TTC549 (cell line): ENCODE measurements around the gene TMPRSS3.

ENCODE experiments used
- FAIRE-seq: peaks from 2 replicates; lab custom pipeline; 2012; peaks lifted over from hg19 to GRCh38; lab: Jason Lieb, UNC

Gene TMPRSS3

GRCh38 chr21:42350318-42350910 is 45.4 kb downstream of the TMPRSS3 start:
- no peak for FAIRE-seq

DNA sequence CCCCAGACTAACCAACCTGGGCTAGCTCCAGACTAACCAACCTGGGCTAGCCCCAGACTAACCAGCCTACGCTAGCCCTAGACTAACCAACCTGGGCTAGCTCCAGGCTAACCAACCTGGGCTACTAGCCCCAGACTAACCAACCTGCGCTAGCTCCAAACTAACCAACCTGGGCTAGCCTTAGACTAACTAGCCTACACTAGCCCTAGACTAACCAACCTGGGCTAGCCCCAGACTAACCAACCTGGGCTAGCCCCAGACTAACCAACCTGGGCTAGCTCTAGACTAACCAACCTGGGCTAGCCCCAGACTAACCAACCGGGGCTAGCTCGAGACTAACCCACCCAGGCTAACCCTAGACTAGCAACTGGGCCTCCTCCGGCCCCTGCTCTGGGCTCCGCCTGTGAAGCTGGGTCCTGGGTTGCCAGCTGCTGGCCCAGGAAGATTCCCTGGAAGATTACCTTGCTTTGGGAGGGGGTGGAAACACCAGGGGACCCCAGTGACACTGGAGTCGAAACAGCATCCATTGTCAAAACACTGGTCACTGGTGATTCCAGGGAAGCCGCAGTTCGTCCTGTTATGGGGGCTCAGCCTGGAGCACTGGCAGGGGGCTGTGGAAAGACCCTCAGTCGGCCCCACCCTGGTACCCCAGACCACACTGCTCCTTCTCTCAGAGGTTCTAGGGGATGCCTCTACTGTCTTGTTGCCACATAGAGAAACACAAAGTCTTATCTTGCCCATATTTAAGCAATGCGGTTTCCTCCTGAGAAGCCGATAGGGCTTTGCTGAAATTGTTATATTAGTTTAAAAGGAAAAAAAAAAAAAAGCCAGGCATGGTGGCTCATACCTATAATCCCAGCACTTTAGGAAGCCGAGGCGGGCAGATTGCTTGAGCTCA is 46.2 kb downstream of the TMPRSS3 start:
- no peak for FAIRE-seq

- no peak for FAIRE-seq
These were observed 47.1 kb downstream of the TMPRSS3 start for GRCh38 chr21:42348762-42349161.

DNA sequence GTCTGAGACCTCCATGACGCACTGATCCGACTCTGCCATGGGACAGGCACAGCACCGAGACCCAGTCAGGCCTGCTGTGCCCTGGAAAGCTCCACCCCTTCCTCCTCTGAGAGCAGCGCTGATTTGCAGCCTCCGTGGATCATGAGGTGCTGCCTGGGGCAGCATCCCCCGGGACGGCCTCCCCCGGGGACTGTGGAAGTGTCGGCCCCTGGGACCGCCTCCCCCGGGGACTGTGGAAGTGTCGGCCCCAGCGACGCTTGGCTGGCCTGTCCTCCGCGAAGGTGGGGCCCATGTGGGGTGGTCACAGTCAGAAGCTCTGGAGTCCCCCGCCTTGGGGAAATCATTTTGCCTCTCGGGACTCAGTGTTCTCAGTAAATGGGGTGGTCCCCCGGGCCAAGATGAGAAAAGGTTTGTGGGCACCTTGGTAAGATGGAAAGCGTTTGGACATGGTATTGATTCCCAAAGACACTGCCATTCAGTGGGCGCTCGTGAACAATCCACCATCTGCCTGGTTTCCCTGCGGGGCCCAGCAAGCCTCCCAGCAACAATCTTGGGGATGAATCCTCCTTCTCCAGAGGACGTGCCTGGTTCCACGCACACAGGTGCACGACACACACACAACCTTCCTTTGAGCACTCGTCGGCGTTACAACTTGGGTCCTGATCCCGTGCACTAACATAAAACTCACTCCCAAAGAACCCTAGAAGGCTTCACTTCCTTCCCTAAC is 48.1 kb downstream of the TMPRSS3 start:
- no peak for FAIRE-seq

GRCh38 chr21:42346866-42347600 is 48.8 kb downstream of the TMPRSS3 start:
- no peak for FAIRE-seq

DNA sequence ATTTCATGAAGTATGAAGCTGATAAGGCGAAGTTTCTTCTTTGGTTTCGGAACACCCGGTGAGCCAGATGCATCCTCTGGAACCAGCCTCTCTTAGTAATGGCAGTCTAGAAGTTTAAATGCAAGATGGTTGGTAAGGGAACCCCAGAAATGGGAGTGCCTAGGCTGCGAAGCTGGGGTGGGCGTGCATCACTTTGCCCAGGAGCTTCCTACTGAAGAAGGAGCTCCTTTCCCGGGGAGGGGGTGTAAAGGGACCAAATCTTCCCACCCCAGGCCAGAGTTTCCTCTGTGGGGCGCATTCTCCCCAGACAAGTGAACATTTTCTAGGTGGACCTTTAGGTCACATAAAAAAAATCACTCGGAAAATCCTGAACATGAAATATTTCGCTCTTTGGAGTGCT is 49.4 kb downstream of the TMPRSS3 start:
- FAIRE-seq, result no peak

- no peak for FAIRE-seq
These were observed 51.2 kb downstream of the TMPRSS3 start for GRCh38 chr21:42344631-42345030.

DNA sequence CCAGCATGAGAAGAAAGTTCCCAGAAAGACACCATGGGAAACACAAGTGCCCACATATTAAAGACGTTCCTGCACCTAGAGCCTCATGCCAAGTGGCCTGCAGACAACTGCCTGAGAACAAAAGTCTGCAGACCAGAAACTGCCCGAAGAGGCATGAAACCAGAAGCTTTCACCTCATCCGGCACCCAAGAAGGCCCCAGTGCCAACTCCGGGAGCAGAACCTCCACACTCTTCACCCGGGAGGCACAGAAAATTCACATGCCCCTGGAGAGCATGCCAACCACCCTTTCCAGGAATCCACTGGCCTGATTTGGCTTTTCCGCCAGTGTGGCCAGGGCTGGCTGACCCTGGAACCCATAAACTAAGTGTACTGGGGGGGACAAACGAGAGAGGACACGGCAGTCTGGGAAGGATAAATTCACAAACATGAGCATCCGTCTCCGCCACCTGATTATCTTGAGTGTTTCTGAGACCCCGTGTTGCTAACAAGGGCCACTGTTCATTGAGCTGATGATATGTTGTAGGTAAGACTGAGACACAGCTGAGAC is 51.8 kb downstream of the TMPRSS3 start:
- FAIRE-seq, result no peak

- no peak for FAIRE-seq
These were observed 52.3 kb downstream of the TMPRSS3 start for GRCh38 chr21:42343556-42343955.

GRCh38 chr21:42343101-42343500 is 52.8 kb downstream of the TMPRSS3 start:
- no peak for FAIRE-seq

GRCh38 chr21:42341776-42342542 is 53.9 kb downstream of the TMPRSS3 start:
- no peak for FAIRE-seq

DNA sequence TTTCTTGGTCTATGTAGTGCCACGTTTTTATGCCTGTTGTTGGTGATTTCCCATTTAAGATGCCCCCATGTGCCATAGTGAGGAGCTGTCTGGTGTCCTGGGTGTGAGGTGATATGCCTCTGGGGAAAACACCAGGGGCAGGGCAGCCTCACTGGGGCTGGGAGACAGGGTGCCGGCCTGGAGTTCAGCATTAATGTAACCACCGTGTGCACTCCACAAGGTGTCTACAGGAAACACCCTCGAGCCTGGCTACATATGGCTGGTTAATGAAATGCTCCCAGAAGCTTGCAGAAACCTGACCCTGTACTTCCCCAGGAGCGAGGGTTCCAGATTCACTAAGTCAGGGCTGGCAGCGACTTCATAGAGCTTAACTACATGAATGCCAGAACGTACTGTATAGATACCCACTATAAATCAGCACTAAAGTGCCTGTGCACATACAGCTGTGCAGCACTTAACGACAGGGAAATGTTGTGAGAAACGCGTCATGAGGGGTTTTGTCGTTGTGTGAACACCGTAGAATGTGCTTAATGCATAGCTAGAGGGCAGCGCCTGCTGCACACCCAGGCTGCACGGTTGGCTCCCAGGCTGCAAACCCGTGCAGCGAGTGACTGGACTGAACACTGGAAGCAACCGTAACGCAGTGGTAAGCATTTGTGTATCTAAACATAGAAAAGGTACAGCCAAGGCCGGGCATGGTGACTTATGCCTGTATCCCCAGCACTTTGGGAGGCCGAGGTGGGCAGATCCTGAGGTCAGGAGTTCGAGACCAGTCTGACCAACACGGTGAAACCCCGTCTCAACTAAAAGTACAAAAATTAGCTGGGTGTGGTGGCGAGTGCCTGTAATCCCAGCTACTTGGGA is 55.4 kb downstream of the TMPRSS3 start:
- FAIRE-seq, result no peak

DNA sequence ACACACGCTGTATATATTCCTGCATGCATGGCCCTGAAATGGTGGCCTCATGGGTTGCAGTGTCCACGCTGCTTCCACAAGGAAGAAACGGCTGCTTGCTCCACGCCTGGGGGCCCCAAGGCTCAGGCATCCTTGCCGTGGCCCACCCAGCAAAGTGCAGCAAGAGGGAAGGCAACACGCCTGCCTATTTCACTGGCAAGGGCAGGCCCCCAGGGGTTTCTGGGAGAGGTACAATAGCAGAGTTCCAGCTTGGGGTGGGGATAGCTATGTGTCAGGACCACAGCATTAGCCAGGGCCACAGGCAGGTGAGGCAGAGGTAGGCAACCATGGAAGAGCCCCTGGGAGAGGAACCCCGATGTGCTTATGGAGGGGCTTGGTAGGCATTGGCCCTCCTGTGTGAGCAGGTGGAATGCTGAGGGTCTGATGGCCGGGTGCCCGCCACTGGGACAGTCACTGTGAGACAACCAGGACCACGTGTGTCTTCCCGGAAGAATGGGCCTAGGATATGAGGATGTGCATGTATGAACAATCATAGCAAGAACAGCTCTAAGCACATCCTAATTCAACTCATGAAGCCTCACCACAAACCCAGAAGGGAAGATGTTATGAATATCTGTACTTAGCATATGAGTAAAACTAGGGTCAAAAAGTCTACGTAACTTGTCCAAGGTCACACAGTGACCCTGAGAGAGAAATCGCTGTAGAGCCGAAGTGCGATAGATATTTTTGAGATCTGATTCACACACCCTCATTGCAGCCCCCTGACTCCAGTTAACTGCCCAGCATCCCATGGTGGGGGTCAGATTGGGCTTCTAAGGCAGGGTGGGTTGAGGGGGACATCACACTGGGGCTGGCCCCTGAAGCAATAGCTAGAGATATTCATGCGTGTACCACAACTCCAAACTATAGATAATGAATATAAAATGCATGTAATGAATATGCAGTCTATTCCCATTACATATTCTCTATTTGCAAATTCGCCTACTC is 56.8 kb downstream of the TMPRSS3 start:
- FAIRE-seq, result no peak

DNA sequence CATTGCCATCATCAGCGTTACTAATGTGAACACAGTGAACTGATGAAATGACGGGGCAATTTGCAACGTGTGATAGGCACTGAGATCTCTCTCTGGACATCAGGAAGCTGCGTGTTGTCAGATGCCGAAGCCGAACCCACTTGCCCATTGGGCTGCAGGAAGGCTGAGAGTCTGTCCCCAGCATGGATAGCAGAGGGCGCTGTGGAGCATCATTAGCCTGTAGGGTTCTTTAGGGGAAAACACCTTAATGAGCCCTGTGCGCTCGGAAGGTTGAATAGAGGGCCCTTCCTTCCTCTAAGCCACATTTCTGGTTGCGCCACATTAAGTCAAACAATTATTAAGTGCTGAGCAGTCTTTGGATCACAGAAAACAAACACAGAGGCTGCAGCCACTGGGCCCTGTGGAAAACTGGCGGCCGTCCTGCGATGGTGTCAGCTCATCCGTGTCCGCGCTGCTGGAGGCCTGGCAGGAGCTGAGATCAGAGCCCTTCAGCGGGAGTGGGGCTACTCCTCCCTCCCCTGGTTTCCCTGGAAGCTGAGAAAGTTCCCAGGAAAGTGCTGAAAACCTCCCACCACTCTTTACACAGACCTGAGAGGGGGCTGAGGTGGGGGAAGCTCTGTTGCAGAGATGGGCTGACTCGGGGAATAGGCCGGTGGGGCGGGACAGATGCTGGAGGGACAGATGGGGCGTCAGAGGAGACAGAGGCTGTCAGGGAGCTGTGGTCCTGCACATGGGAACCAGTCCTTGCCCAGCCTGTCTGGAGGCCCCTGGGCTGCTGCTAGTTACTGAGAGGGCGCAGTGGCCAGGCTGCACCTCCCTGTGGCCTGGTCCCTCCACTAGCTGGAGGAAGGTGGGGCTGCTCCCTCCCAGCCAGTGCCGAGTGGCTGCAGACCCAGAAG is 57.8 kb downstream of the TMPRSS3 start:
- FAIRE-seq, result no peak

DNA sequence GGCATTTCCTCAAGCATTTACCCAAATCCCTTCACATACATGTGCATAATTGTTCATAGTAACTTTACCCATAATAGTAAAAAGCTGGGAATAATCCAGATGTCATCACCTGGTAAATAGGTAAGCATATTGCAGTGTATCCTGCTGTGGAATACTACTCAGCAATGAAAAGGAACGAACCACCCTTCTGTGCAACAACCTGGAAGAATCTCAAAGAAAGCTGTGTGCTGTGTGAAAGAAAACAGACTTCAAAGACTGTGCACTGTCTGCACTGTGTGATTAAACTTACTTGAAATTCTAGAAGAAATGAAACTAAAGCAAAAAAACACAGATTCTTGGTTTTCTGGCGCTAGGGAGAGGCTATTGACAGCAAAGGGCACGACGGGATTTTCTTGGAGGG is 58.6 kb downstream of the TMPRSS3 start:
- FAIRE-seq, result no peak

DNA sequence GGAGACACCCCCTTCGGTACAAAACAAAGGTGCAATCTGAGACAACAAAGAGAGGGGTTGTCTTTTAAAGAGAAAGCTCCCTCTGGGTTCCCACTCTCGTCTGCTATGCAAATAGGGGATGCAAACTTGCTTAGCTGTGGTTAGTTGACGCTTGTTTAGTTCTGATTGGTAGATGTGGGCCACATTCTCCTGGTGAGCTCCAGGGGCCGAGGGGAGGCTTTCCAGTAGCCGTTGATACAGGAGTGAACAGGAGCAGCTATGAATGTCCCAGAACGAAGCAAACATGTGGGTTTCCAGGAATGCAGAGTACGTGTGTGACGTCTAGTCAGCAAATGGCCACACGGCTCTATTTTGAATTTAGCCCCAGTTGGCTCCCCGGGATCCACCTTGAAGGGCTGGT is 59.8 kb downstream of the TMPRSS3 start:
- no peak for FAIRE-seq

GRCh38 chr21:42332557-42333317 is 63.1 kb downstream of the TMPRSS3 start:
- no peak for FAIRE-seq
